Measurements from ENCODE around the gene TSKS.

The TSKS gene

DNA sequence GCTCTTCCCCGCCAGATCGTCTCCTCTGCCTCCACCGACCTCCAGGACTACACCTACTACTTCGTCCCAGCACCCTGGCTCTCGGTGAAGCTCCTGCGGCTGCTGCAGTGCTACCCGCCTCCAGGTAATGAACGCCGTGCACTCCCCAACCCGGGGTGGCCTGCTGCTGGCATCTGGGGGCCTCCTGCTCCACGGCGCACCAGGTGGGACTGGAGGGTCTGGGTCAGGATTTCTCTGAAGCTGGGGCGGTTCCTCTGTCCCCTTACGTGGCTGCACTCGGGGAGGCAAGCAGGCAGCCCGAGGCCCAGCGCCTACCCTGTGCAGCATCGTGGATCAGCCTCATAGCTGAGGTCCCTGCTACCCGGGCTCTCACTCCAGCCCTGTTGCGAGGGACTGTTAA, 32.5 kb upstream of the TSKS start:
- Histone ChIP-seq H3K36me3 (ENCODE audit: control insufficient read depth, insufficient read depth, low read length) (peaks cover 46% of the 10 kb centered on the region), H3K27ac (ENCODE audit: insufficient read depth, low read depth, low read length, poor library complexity, severe bottlenecking) (no peak overlapping the region), H3K9me3 (ENCODE audit: control insufficient read depth, low read length) (no peaks in the 10 kb centered on the region), H3K27me3 (ENCODE audit: control insufficient read depth, insufficient read depth, low read length, poor library complexity, severe bottlenecking) (no peaks in the 10 kb centered on the region), H3K4me3 (ENCODE audit: insufficient read depth, low read depth, low read length) (no peak overlapping the region), H3K4me1 (ENCODE audit: control insufficient read depth, insufficient read depth, low read length) (no peaks in the 10 kb centered on the region)
- 94 to 97% methylated on average over 20 of the region's 20 CpGs for WGBS, 2 experiments

DNA sequence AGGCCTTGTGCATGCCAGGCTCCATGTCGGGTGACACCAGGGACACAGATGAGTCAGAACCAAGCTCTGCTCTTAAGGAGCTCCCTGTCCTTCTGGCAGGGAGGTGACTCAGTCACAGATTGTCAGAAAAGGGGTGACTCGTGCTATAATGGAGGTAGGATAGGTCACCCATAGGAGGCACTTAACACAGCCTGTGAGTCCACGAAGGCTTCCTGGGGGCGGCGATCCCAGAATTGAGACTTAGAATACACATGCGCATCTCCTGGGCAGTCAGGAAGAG, 30.4 kb upstream of the TSKS start:
- no peak overlapping the region for H3K27ac ChIP-seq (ENCODE audit: insufficient read depth, low read depth, low read length, poor library complexity, severe bottlenecking)
- peaks cover 39% of the 10 kb centered on the region for H3K36me3 ChIP-seq (ENCODE audit: control insufficient read depth, insufficient read depth, low read length)
- WGBS, 2 experiments: 94 to 98% methylated on average over 6 of the region's 6 CpGs

DNA sequence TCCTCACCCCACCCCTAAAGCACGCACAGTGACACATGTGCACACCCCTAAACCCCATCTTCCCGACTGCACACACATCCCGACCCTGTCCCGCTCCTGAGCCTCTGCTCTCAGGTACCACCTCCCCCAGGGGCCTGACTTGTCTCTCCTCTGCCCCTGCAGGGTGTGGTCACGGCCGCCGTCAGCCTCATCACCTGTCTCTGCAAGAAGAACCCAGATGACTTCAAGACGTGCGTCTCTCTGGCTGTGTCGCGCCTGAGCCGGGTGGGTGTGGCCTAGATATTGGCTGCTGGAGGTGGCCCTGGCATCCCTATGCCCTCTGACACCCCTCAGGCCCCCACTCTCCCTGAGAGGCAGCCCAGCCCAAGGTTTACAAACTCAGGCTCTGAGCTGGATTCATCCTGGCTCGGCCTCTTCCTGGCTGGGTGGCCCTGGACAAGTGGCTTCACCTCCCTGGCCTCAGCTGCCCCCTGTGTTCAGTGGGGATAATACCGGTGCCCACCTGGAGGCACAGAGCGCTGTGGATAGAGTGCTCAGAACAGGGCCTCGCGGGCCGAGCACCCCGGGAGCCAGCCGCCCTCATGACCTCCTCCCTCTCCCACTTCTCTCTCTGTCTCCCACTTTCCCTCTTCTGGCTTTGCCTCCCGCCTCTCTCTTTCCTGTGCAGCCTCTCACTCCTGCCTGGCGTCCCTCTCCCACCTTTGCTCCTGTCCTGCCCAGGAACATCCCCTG, 29.9 kb upstream of the TSKS start:
- Histone ChIP-seq H3K4me1 (ENCODE audit: control insufficient read depth, insufficient read depth, low read length) (no peaks in the 10 kb centered on the region), H3K4me3 (ENCODE audit: insufficient read depth, low read depth, low read length) (no peak overlapping the region), H3K27ac (ENCODE audit: insufficient read depth, low read depth, low read length, poor library complexity, severe bottlenecking) (no peak overlapping the region), H3K9me3 (ENCODE audit: control insufficient read depth, low read length) (no peaks in the 10 kb centered on the region), H3K36me3 (ENCODE audit: control insufficient read depth, insufficient read depth, low read length) (peaks cover 39% of the 10 kb centered on the region), H3K27me3 (ENCODE audit: control insufficient read depth, insufficient read depth, low read length, poor library complexity, severe bottlenecking) (no peaks in the 10 kb centered on the region)
- WGBS, 2 experiments: 95 to 96% methylated on average over 22 of the region's 22 CpGs

More for the DNA sequence above, 30.4 kb upstream of the TSKS start:
- Histone ChIP-seq H3K9me3 (ENCODE audit: control insufficient read depth, low read length) (no peaks in the 10 kb centered on the region), H3K4me1 (ENCODE audit: control insufficient read depth, insufficient read depth, low read length) (no peaks in the 10 kb centered on the region), H3K4me3 (ENCODE audit: insufficient read depth, low read depth, low read length) (no peak overlapping the region), H3K27me3 (ENCODE audit: control insufficient read depth, insufficient read depth, low read length, poor library complexity, severe bottlenecking) (no peaks in the 10 kb centered on the region)

DNA sequence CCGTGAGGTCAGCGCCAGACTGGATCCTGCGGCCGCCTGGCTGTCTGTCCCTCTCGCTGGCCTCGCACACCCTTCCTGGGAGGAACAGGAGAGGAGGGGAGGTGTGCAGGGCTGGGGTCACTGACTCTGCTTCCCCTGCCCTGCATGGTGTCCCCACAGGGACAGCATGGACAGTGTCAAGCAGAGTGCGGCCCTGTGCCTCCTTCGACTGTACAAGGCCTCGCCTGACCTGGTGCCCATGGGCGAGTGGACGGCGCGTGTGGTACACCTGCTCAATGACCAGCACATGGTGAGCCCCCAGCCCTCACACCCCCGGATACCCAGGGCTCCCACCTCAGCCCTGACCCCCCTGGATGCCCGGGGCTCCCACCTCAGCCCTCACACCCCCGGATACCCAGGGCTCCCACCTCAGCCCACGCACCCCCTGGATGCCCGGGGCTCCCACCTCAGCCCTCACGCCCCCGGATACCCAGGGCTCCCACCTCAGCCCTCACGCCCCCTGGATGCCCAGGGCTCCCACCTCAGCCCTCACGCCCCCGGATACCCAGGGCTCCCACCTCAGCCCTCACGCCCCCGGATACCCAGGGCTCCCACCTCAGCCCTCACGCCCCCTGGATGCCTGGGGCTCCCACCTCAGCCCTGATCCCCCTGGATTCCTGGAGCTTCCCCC, 28.8 kb upstream of the TSKS start:
- H3K27me3 ChIP-seq (ENCODE audit: control insufficient read depth, insufficient read depth, low read length, poor library complexity, severe bottlenecking): no peaks in the 10 kb centered on the region
- WGBS, 2 experiments: 94 to 97% methylated on average over 26 of the region's 26 CpGs
- H3K36me3 ChIP-seq (ENCODE audit: control insufficient read depth, insufficient read depth, low read length): peaks cover 37% of the 10 kb centered on the region

DNA sequence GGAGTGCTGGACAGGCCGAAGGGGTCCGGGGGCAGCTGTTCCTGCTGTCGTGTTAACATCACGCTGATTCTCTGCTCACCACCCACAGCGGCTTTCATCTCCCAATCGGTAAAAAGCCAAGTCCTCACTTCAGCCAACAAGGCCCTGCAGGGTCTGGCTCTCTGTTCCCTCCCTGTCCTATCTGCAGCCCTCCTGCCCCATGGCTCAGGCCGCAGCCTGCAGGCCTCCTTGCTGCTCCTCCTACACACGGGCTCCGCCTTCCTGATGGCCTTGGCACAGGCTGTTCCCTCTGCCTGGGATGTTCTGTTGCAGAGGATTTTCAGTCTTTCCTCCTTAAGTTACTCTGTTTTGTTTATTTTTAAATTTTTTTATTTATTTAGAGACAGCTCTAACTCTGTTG, 27.8 kb upstream of the TSKS start:
- H3K36me3 ChIP-seq (ENCODE audit: control insufficient read depth, insufficient read depth, low read length): peaks cover 29% of the 10 kb centered on the region
- H3K27me3 ChIP-seq (ENCODE audit: control insufficient read depth, insufficient read depth, low read length, poor library complexity, severe bottlenecking): no peaks in the 10 kb centered on the region
- WGBS, 2 experiments: 91 to 93% methylated on average over 9 of the region's 9 CpGs
- no peaks in the 10 kb centered on the region for H3K4me1 ChIP-seq (ENCODE audit: control insufficient read depth, insufficient read depth, low read length)
- no peak overlapping the region for H3K4me3 ChIP-seq (ENCODE audit: insufficient read depth, low read depth, low read length)
- H3K27ac ChIP-seq (ENCODE audit: insufficient read depth, low read depth, low read length, poor library complexity, severe bottlenecking): no peak overlapping the region
- no peaks in the 10 kb centered on the region for H3K9me3 ChIP-seq (ENCODE audit: control insufficient read depth, low read length)

More for the DNA sequence above, 28.8 kb upstream of the TSKS start:
- H3K4me1 ChIP-seq (ENCODE audit: control insufficient read depth, insufficient read depth, low read length): no peaks in the 10 kb centered on the region
- H3K9me3 ChIP-seq (ENCODE audit: control insufficient read depth, low read length): no peaks in the 10 kb centered on the region
- no peak overlapping the region for H3K4me3 ChIP-seq (ENCODE audit: insufficient read depth, low read depth, low read length)
- H3K27ac ChIP-seq (ENCODE audit: insufficient read depth, low read depth, low read length, poor library complexity, severe bottlenecking): no peak overlapping the region

DNA sequence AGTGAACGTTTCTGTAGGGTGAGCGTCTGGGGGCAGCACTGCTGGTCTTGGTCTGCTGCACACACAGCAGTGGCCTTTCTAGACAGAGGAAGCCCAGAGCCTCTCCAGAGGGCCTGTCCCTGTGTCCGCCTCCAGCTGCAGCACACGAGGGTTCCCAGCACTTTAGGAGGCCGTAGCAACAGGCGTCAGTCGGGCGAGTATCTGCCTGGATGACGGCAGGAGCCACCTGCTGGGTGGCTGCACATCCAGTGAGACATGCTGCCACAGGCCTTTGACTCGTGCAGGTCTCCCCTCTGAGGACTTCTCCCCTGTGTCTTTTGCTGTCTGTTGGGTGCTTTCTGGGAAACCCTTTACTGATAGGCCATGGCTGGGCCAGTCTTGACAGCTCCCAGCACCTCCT, 25.8 kb upstream of the TSKS start:
- Histone ChIP-seq H3K9me3 (ENCODE audit: control insufficient read depth, low read length) (no peaks in the 10 kb centered on the region), H3K4me3 (ENCODE audit: insufficient read depth, low read depth, low read length) (no peak overlapping the region), H3K36me3 (ENCODE audit: control insufficient read depth, insufficient read depth, low read length) (peaks cover 19% of the 10 kb centered on the region), H3K27ac (ENCODE audit: insufficient read depth, low read depth, low read length, poor library complexity, severe bottlenecking) (no peak overlapping the region), H3K27me3 (ENCODE audit: control insufficient read depth, insufficient read depth, low read length, poor library complexity, severe bottlenecking) (no peaks in the 10 kb centered on the region), H3K4me1 (ENCODE audit: control insufficient read depth, insufficient read depth, low read length) (no peaks in the 10 kb centered on the region)
- WGBS, 2 experiments: 91 to 93% methylated on average over 10 of the region's 10 CpGs

DNA sequence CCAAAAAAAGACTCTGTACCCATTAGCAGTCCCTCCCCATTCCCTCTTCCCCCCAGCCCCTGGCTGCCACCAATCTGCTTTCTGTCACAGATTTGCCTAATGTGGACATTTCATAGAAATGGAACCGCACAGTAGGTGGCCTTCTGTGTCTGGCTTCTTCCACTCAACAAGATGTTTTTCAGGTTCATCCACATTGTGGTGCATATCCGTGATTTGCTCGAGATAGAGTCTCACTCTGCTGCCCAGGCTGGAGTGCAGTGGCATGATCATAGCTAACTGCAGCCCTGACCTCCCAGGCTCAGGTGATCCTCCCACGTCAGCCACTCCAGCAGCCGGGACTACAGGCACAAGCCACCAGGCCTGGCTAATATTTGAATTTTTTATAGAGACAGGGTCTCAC, 24.6 kb upstream of the TSKS start:
- Histone ChIP-seq H3K27ac (ENCODE audit: insufficient read depth, low read depth, low read length, poor library complexity, severe bottlenecking) (no peak overlapping the region), H3K9me3 (ENCODE audit: control insufficient read depth, low read length) (no peaks in the 10 kb centered on the region), H3K4me1 (ENCODE audit: control insufficient read depth, insufficient read depth, low read length) (no peaks in the 10 kb centered on the region), H3K27me3 (ENCODE audit: control insufficient read depth, insufficient read depth, low read length, poor library complexity, severe bottlenecking) (no peaks in the 10 kb centered on the region), H3K4me3 (ENCODE audit: insufficient read depth, low read depth, low read length) (no peak overlapping the region), H3K36me3 (ENCODE audit: control insufficient read depth, insufficient read depth, low read length) (peaks cover 11% of the 10 kb centered on the region)
- WGBS, 2 experiments: 93 to 94% methylated on average over 5 of the region's 5 CpGs

DNA sequence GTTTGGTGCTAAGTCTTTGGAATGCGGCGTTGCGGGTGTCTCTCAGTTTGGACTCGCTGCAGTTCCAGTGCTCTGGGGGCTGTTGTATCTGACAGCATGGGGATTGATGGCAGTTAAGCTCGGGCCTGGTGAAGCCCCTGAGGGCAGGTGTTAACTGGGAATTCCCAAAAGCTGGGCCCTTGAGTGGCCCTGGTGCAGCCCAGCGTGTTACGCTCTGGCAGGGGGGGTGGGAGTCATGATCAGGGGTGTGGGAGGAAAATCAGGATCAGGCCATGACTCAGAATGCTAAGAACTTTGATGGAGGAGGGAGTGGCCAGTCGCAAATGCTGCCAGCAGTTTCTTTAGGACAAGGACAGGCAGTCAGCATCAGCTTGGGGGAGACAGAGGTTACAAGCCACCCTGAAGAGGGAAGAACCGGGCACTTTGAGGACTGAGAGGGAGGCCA, 23.3 kb upstream of the TSKS start:
- 89 to 93% methylated on average over 9 of the region's 9 CpGs for WGBS, 2 experiments
- peaks cover 9% of the 10 kb centered on the region for H3K36me3 ChIP-seq (ENCODE audit: control insufficient read depth, insufficient read depth, low read length)
- H3K27ac ChIP-seq (ENCODE audit: insufficient read depth, low read depth, low read length, poor library complexity, severe bottlenecking): no peak overlapping the region
- H3K27me3 ChIP-seq (ENCODE audit: control insufficient read depth, insufficient read depth, low read length, poor library complexity, severe bottlenecking): no peaks in the 10 kb centered on the region
- no peaks in the 10 kb centered on the region for H3K4me1 ChIP-seq (ENCODE audit: control insufficient read depth, insufficient read depth, low read length)
- no peak overlapping the region for H3K4me3 ChIP-seq (ENCODE audit: insufficient read depth, low read depth, low read length)
- H3K9me3 ChIP-seq (ENCODE audit: control insufficient read depth, low read length): no peaks in the 10 kb centered on the region

DNA sequence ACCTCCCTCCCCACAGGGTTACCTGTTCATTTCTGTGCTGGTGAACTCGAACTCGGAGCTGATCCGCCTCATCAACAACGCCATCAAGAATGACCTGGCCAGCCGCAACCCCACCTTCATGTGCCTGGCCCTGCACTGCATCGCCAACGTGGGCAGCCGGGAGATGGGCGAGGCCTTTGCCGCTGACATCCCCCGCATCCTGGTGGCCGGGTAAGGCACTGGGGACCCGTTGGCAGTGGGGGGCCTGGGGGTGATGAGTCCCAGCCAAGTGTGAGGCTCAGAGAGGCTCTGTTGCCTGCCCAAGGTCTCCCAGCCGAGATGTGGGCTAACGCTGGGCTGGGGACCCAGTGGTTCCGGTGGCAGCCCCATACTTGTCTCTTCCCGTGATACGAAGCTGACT, 19.4 kb upstream of the TSKS start:
- Histone ChIP-seq H3K27ac (ENCODE audit: insufficient read depth, low read depth, low read length, poor library complexity, severe bottlenecking) (no peak overlapping the region), H3K27me3 (ENCODE audit: control insufficient read depth, insufficient read depth, low read length, poor library complexity, severe bottlenecking) (no peaks in the 10 kb centered on the region), H3K9me3 (ENCODE audit: control insufficient read depth, low read length) (no peaks in the 10 kb centered on the region), H3K36me3 (ENCODE audit: control insufficient read depth, insufficient read depth, low read length) (peaks cover 3% of the 10 kb centered on the region), H3K4me1 (ENCODE audit: control insufficient read depth, insufficient read depth, low read length) (no peaks in the 10 kb centered on the region), H3K4me3 (ENCODE audit: insufficient read depth, low read depth, low read length) (no peak overlapping the region)
- 96 to 97% methylated on average over 18 of the region's 18 CpGs for WGBS, 2 experiments

DNA sequence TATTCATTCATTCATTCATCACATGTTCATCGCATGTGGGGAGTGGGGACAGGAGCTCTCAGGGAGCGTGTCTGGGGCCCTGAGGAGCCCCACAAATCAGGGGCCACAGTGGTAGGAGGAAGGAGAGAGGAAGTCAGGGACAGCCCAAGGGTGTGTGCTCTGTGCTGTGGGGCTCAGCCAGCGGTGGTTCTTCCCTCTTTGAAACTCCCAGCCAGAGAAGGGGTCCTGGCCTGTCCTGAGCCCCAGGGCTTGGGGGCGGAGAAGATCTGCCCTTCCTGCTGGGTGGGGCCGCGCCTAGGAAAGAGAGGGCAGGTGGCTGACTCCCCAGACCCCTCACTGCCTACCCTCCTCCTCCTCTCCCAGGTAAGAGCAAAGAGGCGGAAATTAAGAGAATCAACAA, 18.3 kb upstream of the TSKS start:
- Histone ChIP-seq H3K4me1 (ENCODE audit: control insufficient read depth, insufficient read depth, low read length) (no peaks in the 10 kb centered on the region), H3K27ac (ENCODE audit: insufficient read depth, low read depth, low read length, poor library complexity, severe bottlenecking) (no peak overlapping the region), H3K4me3 (ENCODE audit: insufficient read depth, low read depth, low read length) (no peak overlapping the region), H3K36me3 (ENCODE audit: control insufficient read depth, insufficient read depth, low read length) (peaks cover 3% of the 10 kb centered on the region), H3K9me3 (ENCODE audit: control insufficient read depth, low read length) (no peaks in the 10 kb centered on the region), H3K27me3 (ENCODE audit: control insufficient read depth, insufficient read depth, low read length, poor library complexity, severe bottlenecking) (no peaks in the 10 kb centered on the region)
- WGBS, 2 experiments: 89 to 94% methylated on average over 6 to 7 of the region's 7 CpGs
